ENCODE results near the gene DDX55.

DNA sequence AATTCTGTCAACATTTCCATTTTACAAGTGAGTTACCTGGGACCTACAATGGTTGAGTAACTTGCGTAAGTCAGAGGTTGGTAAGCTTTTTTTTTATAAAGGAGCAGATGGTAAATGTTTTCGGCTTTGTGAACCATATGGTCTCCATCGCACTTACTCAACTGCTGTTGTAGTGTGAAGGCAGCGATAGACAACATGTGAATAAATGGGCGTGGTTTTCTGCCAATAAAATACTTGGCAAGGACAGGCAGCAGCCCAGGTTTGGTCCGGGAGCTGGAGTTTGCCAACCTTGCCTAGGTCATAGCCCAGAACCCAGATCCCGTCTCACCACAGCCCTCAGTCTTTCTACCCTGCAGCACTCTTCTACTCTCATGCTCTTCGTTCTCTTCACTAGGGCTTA is 6.3 kb downstream of the DDX55 start:
- TF ChIP-seq CTCF (IDR thresholded peaks at IDR 0.05; ENCODE audit: low read depth, low read length) (no peak), EZH2phosphoT487 (IDR thresholded peaks at IDR 0.05; ENCODE audit: low read depth) (no peak)

Measured in OCI-LY3 (cell line).